Measurements from ENCODE around the gene SHISAL1.
"Not testable (repeated sequence)": the region's sequence is repeated elsewhere in the genome, so short reads cannot be mapped to it uniquely, and the experiment has no call there.

Gene SHISAL1

DNA sequence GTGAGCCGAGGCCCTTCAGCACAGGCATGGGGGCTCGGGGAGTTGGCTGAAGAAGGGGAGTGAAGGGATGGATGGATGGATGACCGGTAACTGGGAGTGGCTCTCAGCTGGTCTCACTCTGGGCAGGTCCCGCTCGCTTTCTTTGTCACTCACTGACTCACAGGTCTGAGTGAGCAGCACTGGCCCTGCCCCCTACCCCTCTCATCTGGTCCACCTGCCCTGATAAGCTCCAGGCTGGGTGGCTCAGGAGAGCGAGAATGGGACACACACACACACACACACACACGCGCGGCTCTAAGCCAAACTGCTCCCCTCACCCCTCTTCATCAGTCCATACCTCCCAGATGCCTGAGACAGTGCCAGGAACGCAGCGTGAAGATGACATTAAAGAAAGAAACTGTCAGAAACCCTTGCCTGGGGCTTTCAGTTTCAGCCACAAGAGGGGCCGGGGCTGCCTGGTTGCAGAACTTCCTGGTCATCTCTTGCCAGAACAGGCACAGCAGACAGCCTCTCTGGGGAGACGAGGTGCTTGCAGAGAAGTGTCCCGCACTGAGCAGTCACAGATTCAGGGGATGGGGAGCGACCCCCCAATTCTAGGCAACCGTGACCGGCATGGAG lies 16.5 kb upstream of the SHISAL1 start:
- in situ Hi-C loops (cut with HindIII; ENCODE audit: low sequenced_read_pairs), result no loop called here

DNA sequence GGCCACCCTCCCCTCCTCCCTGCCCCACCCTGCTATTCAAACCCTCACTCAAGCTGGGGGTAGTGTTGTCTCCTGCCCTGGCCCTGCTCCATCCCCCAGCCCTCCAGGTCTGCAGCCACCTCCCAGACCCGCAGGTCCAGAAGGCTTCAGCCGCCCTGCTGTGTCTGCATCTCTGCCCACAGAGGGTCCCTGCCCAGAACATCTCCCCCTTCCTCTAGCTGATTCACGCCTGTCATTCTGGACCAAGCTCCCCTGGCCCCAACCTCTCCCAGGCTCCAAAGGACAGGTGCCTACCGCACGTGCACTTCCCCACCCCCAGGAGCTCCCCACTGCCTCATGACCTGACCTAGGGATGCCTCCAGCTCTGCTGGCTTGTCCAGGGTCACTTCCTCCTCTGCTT lies 16.0 kb upstream of the SHISAL1 start:
- in situ Hi-C loops (cut with HindIII; ENCODE audit: low sequenced_read_pairs), result no loop called here

GRCh38 chr22:44328326-44328725 lies 15.6 kb upstream of the SHISAL1 start:
- in situ Hi-C loops (cut with HindIII; ENCODE audit: low sequenced_read_pairs), result no loop called here

DNA sequence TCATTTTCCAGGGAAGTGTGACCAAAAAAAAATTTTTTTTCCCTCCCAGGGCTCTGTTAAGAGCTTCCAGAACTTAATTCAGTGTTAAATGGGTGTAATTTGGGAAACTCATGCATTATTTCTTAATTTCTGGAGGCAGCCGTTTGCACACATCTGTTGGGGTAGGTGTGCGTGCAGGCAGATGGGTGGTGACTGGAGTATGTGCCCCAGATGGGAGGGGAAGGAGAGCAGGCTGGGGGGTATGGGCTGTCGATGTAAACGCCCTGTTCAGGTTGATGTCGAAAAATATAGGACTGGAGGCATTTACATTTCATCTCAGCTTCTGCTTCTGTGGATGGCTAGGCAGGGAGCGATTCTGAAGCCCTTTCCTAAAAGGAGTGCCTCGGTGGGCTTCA lies 13.7 kb upstream of the SHISAL1 start:
- in situ Hi-C loops (cut with HindIII; ENCODE audit: low sequenced_read_pairs), result no loop called here

DNA sequence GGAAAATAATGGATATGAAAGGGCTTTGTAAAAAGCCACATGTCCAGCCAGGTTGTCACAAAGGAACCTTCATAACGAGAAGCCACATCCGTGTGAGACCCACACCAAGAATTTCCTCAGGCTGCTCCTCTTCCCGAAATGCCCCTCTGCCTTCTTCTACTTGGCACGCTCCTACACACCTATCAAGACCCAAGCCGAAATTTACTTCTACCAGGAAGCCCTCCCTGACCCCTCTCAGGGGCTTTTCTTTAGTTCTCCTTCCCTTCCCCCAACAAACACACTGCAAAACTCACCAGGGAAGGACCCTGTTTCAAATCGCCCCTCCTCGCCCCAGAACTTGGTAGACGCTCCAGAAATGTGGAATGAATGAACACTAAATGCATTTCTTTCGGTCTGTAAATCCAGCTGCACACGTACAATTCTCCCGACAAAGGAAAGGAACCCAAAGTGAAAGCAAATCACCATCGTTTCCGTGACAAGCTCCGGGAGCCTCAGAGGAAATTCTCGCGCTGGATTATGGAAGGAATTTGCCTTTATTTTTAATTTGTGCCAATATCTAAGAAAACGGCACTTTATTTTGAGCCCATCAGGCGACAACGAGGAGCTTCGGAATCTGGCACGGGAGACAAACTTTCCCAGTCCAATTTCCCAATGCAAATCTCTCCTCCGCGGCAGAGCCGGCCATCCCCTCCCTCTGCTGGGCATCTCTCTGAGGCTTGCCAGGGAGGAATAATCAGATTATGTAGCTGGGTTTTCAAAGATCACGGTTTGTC lies 13.2 kb upstream of the SHISAL1 start:
- in situ Hi-C loops (cut with HindIII; ENCODE audit: low sequenced_read_pairs), result no loop called here

DNA sequence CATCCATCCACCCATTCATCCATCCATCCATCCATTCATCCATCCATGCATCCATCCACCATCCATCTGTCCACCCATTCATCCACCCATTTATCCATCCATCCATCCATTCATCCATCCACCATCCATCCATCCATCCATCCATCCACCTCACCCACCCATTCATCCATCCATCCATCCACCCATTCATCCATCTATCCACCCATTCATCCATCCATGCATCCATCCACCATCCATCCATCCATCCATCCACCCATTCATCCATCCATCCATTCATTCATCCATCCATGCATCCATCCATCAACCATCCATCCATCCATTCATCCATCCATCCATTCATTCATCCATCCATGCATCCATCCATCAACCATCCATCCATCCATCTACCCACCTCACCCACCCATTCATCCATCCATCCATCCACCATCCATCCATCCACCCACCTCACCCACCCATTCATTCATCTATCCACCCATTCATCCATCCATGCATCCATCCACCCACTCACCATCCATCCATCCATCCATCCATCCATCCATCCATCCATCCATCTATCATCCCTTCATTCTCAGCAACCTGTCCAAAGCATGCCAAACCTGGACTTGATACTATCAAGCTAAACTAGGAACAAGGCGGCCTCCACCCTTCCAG lies 10.5 kb upstream of the SHISAL1 start:
- in situ Hi-C loops (cut with HindIII; ENCODE audit: low sequenced_read_pairs), result not testable (repeated sequence)

DNA sequence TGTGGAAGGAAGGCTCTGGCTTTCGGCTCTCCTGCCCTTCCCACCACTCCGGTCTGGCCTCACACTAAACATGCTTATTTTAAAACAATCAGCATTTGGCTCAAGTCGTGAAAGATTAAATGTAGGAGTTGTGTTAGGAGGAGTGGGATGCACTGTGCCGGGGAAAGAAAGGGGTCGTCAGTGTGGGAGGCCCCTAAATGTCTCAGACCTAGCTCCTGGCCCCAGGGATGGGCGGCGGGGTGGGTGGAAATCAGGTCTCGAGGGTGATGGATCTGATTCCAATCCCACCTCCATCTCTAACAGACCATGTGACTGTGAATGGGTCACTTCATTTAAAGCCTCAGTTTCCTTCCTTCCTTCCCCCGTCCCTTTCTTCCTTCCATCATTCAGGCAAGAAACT lies 6.9 kb upstream of the SHISAL1 start:
- in situ Hi-C loops (cut with HindIII; ENCODE audit: low sequenced_read_pairs), result no loop called here

DNA sequence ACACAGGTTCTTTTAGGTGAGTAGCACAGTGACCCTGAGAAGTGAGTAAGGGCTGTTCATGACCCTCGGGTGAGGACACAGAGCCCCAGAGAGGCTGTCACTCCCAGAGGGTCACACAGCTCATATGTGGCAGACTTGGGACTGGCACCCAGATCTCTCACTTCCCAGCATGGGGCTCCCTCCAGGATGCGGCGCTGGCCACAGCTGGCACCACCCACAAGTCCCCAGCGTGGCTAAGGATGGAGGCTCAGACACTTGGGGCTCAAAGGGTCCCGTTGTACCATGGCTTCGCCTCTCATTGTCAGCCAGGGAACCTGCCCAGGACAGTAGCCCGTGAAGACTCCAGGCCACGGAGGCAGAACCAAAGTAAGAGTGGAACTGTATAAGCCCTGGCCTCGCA lies 6.0 kb upstream of the SHISAL1 start:
- in situ Hi-C loops (cut with HindIII; ENCODE audit: low sequenced_read_pairs), result no loop called here

GRCh38 chr22:44317886-44318637 lies 5.3 kb upstream of the SHISAL1 start:
- in situ Hi-C loops (cut with HindIII; ENCODE audit: low sequenced_read_pairs), result no loop called here

DNA sequence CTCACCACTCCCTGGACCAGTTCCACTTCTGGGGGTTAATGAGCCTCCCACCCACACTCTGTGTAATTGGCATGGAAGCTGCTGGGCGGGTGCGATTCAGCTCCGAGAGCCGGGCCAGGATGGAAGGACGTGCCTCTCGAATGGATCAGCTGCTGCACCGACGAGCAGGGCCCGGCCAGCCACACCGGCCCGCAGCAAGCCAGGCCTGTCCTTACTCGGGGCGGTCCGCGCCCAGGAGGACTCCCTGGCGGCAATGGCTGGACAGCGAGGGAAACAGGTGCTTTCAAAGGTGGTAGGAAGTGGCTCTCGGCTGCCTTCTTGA lies 4.3 kb upstream of the SHISAL1 start:
- in situ Hi-C loops (cut with HindIII; ENCODE audit: low sequenced_read_pairs), result no loop called here

DNA sequence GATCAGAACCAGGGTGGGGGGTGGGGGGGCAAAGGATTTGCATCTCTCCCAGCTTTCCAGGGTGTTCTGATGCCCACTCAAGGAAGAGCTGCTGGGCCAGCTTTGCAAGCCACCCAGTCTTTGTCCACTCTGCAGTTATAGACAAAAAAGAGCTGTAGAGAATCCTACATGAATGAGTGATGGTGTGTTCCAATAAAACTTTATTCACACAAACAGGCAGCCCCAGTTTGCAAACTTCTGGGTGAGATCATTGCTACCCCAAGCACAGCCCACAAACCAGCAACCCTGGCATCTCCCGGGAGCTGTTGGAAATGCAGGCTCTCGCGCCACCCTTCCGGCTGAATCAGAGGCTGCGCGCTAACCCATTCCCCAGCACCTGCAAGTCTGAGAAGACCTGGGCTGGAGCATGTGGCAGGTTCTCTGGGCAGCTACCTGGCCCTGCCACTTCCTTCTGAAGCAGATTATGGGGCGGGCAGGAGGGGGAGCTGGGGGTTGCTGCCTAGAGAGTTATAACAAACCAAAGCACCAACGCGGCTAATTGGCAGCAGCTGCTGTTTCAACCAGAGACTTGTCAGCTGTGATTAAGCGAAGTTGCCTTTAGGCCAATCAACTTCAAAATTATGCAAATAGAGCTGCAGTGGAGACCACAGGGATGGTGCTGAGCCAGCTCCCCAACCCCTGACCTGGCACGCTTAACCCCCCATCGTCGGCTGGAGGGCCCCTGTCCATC lies 3.8 kb upstream of the SHISAL1 start:
- in situ Hi-C loops (cut with HindIII; ENCODE audit: low sequenced_read_pairs), result no loop called here

DNA sequence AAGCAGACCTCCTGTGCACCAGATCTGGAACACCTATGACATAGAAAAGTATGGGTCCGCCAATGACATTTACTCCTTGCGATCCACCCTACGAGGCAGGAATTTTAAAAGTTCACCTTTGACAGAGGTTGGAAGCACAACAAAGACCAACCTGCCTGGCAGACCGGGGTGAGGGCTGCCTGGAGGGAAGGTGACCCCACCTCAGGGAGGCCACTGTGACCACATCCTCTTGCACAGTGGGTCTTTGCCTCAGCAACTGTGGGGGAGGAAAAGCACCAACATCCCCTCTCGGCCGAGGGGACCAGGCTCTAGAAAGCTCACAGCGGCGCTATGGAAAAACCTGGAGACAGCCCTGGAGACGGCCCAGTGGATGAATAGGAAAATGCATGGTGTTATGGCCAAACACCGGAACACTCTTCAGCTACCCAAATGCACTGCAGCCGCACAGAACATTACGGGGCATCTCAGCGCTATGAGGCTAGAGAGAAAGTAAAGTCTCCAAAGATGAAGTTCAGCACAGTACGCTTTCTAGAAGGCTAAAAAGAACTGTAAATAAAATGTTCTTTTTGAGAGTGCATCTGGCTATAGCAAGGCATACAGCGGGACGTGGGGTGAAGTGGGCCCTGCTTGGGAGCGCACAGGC lies 1.8 kb upstream of the SHISAL1 start:
- in situ Hi-C loops (cut with HindIII; ENCODE audit: low sequenced_read_pairs), result no loop called here

DNA sequence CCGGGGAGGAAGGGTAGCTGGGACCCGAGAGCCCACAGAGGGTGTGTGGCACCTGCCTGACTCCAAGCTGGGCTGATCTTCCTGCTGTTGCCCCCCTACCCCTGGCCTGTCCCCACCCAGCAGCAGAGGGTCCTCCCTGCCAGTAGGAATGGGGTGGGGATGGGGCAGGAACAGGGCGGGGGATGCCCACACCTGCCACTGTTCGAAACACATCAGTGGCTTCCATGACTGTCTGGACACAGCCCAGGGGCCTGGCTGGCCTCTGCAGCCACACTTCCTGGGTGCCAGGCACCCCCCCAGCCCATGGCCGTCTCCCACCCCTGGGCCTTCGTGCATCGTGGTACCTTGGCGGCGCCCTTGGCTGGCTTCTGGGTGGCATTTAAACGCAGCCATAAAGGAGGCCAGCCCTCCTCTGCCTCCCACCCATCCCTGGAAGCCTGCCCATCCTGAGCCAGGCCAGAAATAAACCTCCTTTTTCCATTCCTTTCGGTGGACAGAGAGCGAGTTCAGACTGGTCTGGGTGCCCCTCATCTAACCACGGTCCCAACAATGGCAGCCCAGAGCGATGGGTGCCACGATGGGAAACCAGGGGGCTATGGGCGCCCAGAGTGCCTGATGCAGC lies 745 bp upstream of the SHISAL1 start:
- in situ Hi-C loops (cut with HindIII; ENCODE audit: low sequenced_read_pairs), result no loop called here

DNA sequence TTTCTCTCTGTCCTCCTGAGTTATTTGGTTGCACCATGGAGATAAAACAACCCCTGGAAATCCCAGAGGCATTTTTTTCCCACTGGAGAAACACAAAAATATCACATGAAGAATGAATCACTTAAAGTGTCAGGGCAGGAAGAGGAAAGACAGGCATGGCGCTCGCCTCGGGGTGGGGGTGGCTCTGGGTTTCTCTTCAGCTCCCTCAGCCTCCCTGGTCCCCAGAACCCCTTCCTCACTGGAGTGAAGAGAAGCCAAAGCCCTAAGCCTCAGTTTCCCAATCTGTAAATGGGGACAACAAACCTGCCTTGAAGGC lies 938 bp downstream of the SHISAL1 start:
- in situ Hi-C loops (cut with HindIII; ENCODE audit: low sequenced_read_pairs), result no loop called here

GRCh38 chr22:44311104-44311854 lies 1.5 kb downstream of the SHISAL1 start:
- in situ Hi-C loops (cut with HindIII; ENCODE audit: low sequenced_read_pairs), result no loop called here

DNA sequence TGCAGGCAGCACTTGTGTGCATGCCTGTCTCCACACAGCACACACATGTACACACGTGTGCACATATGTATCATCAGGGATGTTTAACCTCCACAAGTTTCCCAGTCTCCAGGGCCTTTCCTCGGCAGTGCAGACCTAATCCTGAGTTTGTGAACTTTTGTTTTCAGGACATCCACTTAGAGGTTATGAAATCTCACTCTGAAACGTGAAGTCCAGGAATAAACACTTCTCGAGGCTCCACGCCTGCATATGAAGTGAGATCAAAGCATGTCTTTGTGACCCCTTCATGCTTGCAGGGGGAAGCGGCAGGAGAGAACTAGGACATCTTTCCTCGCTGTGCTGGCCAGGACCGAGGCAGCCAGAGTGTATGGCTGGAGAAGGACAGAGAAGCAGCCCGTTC lies 3.1 kb downstream of the SHISAL1 start:
- in situ Hi-C loops (cut with HindIII; ENCODE audit: low sequenced_read_pairs), result loop anchor here (10.0 kb wide), 2 partner anchors 45 to 125 kb away; no protein-coding TSS in a partner anchor

GRCh38 chr22:44309137-44309536 lies 3.6 kb downstream of the SHISAL1 start:
- in situ Hi-C loops (cut with HindIII; ENCODE audit: low sequenced_read_pairs), result loop anchor here (10.0 kb wide), 2 partner anchors 46 to 126 kb away; no protein-coding TSS in a partner anchor

- in situ Hi-C loops (cut with HindIII; ENCODE audit: low sequenced_read_pairs), result loop anchor here (10.0 kb wide), 2 partner anchors 47 to 127 kb away; no protein-coding TSS in a partner anchor
Observed at GRCh38 chr22:44307509-44308169, 5.1 kb downstream of the SHISAL1 start.

- in situ Hi-C loops (cut with HindIII; ENCODE audit: low sequenced_read_pairs), result loop anchor here (10.0 kb wide), 2 partner anchors 49 to 129 kb away; no protein-coding TSS in a partner anchor
Observed at GRCh38 chr22:44305888-44306287, 6.9 kb downstream of the SHISAL1 start.
